Erythroblast (primary cell): ENCODE data around the gene TNFSF9.

Experiments
- GATA1 ChIP-seq: IDR thresholded peaks from 2 replicates; pipeline ENCODE4 v1.6.1; 2011; ENCODE audit warnings: low read depth, mild to moderate bottlenecking, control low read depth, low read length, moderate library complexity
- POLR2A ChIP-seq: IDR thresholded peaks from 2 replicates; pipeline ENCODE4 v1.6.1; 2011; ENCODE audit warnings: mild to moderate bottlenecking, low read length

DNA sequence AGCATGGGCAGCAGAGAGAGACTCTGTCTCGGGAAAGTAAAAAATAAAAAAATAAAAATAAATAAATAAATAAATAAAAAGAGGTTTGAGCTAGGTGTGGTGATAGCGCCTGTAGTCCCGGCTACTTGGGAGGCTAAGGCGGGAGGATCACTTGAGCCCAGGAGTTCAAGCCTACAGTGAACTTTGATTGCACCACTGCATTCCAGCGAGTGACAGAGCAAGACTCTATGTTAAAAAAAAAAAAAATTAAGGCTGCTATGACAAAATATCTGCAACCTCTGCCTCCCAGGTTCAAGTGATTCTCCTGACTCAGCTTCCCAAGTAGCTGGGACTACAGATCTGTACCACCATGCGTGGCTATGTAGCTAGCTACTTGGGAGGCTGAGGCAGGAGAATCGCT is 46.0 kb upstream of the TNFSF9 start:
- TF ChIP-seq POLR2A: no peak
- TF ChIP-seq GATA1: no peak
